ENCODE results near the gene RNU1-1. TPM values are rescaled to one million over a fixed set of nuclear protein-coding genes. Genes with fewer than 3 reads are reported as not detected.
"Not testable (repeated sequence)": the region's sequence is repeated elsewhere in the genome, so short reads cannot be mapped to it uniquely, and the experiment has no call there.

RNU1-1 gene
- total and polyA plus RNA-seq, 2 of the 8 experiments (the other 6 are each of a cell fraction or from before 2014, with no cell fraction given): 145 to 1,303 TPM

DNA sequence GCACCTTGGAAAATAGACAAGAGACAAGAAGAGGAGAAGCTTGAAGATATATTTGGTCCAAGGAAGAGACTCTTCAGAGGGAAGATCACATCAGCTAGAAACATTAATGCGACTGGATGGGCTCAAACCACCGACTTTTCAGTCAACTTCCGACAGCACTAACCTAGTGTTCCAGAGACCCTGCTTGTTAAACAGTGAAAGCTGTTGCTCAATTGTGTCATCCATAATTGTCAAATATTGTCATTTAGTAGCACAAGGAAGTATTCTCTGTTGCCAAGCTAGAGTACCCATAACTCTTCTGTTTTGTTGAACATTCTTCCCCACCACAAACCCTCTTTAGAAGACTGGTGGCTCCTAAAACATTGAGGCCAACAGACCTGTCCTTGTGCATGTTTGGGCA, 42.9 kb upstream of the RNU1-1 start:
- DNase-seq (ENCODE audit: low read depth in 1 of 2, low spot score in 2 of 2); H4K20me1 ChIP-seq (replicated peaks in 1 of 2; ENCODE audit: control insufficient read depth in 1 of 2, insufficient read depth in 2 of 2, low read length in 2 of 2); FAIRE-seq; H3K4ac ChIP-seq (replicated peaks; ENCODE audit: insufficient read length, low read depth, low read length); H3K4me3 ChIP-seq (ENCODE audit: extremely low read depth in 1 of 4, insufficient read depth in 2 of 4, low read depth in 3 of 4, low read length in 4 of 4); H3K9ac ChIP-seq (replicated peaks in 1 of 4; ENCODE audit: extremely low read depth in 1 of 4, low read depth in 3 of 4, low read length in 3 of 4); H4K91ac ChIP-seq (replicated peaks; ENCODE audit: insufficient read length, low read length); POLR2A ChIA-PET (ENCODE audit: partially characterized antibody); H4K5ac ChIP-seq (ENCODE audit: insufficient read length, low read depth, low read length); H2AK5ac ChIP-seq (ENCODE audit: low read depth, low read length); H3K4me1 ChIP-seq (replicated peaks in 1 of 4; ENCODE audit: control insufficient read depth in 3 of 4, insufficient read depth in 4 of 4, low read length in 3 of 4); H3K79me1 ChIP-seq (ENCODE audit: low read depth, low read length); H3K27me3 ChIP-seq (replicated peaks in 1 of 4; ENCODE audit: control insufficient read depth in 3 of 4, extremely low read depth in 1 of 4, insufficient read depth in 3 of 4, low read length in 3 of 4); H3K4me2 ChIP-seq (ENCODE audit: insufficient read depth in 1 of 2, low read depth in 2 of 2, low read length in 2 of 2); H3K23me2 ChIP-seq (ENCODE audit: low read depth, low read length); H3K79me2 ChIP-seq (ENCODE audit: control insufficient read depth in 1 of 2, insufficient read depth in 2 of 2, low read length in 2 of 2); H2BK120ac ChIP-seq (replicated peaks; ENCODE audit: low read depth, low read length); H3K23ac ChIP-seq (ENCODE audit: insufficient read length); H2BK5ac ChIP-seq (ENCODE audit: low read depth, low read length); H3K14ac ChIP-seq (ENCODE audit: insufficient read length); H3K36me3 ChIP-seq (ENCODE audit: control insufficient read depth in 2 of 4, insufficient read depth in 4 of 4, low read length in 3 of 4); CTCF ChIA-PET (ENCODE audit: partially characterized antibody); H2BK15ac ChIP-seq (ENCODE audit: low read length); H2BK12ac ChIP-seq (ENCODE audit: low read depth, low read length); H3K9me3 ChIP-seq (ENCODE audit: insufficient read depth in 2 of 2, low read depth in 1 of 2, low read length in 1 of 2); H3K56ac ChIP-seq (replicated peaks; ENCODE audit: insufficient read length, low read depth, low read length); H3K18ac ChIP-seq (ENCODE audit: extremely low read depth, low read length); H3K27ac ChIP-seq (ENCODE audit: low read depth, low read length); H4K8ac ChIP-seq (ENCODE audit: extremely low read depth, insufficient read depth, low read length); H2BK20ac ChIP-seq (ENCODE audit: low read length); H2AFZ ChIP-seq (ENCODE audit: low read length): not testable (repeated sequence)
- 93% methylated on average over 3 of the region's 3 CpGs; no CpG with 5 or more reads in 1 of the 2 experiments for WGBS, 2 experiments (ENCODE audit: extremely low coverage in 1 of 2, insufficient coverage in 1 of 2, insufficient read length in 1 of 2, insufficient replicate concordance in 2 of 2, low coverage in 1 of 2, low lambda C conversion rate in 2 of 2, missing lambda C conversion rate in 1 of 2)

GRCh38 chr1:16553244-16553643, 39.2 kb upstream of the RNU1-1 start:
- H3K4me3 ChIP-seq (ENCODE audit: extremely low read depth in 1 of 4, insufficient read depth in 2 of 4, low read depth in 3 of 4, low read length in 4 of 4); H3K23me2 ChIP-seq (ENCODE audit: low read depth, low read length); POLR2A ChIA-PET (ENCODE audit: partially characterized antibody); H3K9me3 ChIP-seq (ENCODE audit: insufficient read depth in 2 of 2, low read depth in 1 of 2, low read length in 1 of 2); H4K20me1 ChIP-seq (replicated peaks in 1 of 2; ENCODE audit: control insufficient read depth in 1 of 2, insufficient read depth in 2 of 2, low read length in 2 of 2); DNase-seq (ENCODE audit: low read depth in 1 of 2, low spot score in 2 of 2); CTCF ChIA-PET (ENCODE audit: partially characterized antibody); H3K9ac ChIP-seq (replicated peaks in 1 of 4; ENCODE audit: extremely low read depth in 1 of 4, low read depth in 3 of 4, low read length in 3 of 4); H3K36me3 ChIP-seq (ENCODE audit: control insufficient read depth in 2 of 4, insufficient read depth in 4 of 4, low read length in 3 of 4); H3K23ac ChIP-seq (ENCODE audit: insufficient read length); H2BK12ac ChIP-seq (ENCODE audit: low read depth, low read length); H3K4ac ChIP-seq (replicated peaks; ENCODE audit: insufficient read length, low read depth, low read length); H3K27me3 ChIP-seq (replicated peaks in 1 of 4; ENCODE audit: control insufficient read depth in 3 of 4, extremely low read depth in 1 of 4, insufficient read depth in 3 of 4, low read length in 3 of 4); H2BK15ac ChIP-seq (ENCODE audit: low read length); H4K8ac ChIP-seq (ENCODE audit: extremely low read depth, insufficient read depth, low read length); H3K27ac ChIP-seq (ENCODE audit: low read depth, low read length); H4K5ac ChIP-seq (ENCODE audit: insufficient read length, low read depth, low read length); H3K18ac ChIP-seq (ENCODE audit: extremely low read depth, low read length); H3K79me1 ChIP-seq (ENCODE audit: low read depth, low read length); FAIRE-seq; H3K4me1 ChIP-seq (replicated peaks in 1 of 4; ENCODE audit: control insufficient read depth in 3 of 4, insufficient read depth in 4 of 4, low read length in 3 of 4); H3K79me2 ChIP-seq (ENCODE audit: control insufficient read depth in 1 of 2, insufficient read depth in 2 of 2, low read length in 2 of 2); H2BK120ac ChIP-seq (replicated peaks; ENCODE audit: low read depth, low read length); H4K91ac ChIP-seq (replicated peaks; ENCODE audit: insufficient read length, low read length); H3K56ac ChIP-seq (replicated peaks; ENCODE audit: insufficient read length, low read depth, low read length); H2BK20ac ChIP-seq (ENCODE audit: low read length); H2BK5ac ChIP-seq (ENCODE audit: low read depth, low read length); H3K14ac ChIP-seq (ENCODE audit: insufficient read length); H2AFZ ChIP-seq (ENCODE audit: low read length); H2AK5ac ChIP-seq (ENCODE audit: low read depth, low read length); H3K4me2 ChIP-seq (ENCODE audit: insufficient read depth in 1 of 2, low read depth in 2 of 2, low read length in 2 of 2): not testable (repeated sequence)
- WGBS, 2 experiments (ENCODE audit: extremely low coverage in 1 of 2, insufficient coverage in 1 of 2, insufficient read length in 1 of 2, insufficient replicate concordance in 2 of 2, low coverage in 1 of 2, low lambda C conversion rate in 2 of 2, missing lambda C conversion rate in 1 of 2): 93% methylated on average over 8 of the region's 11 CpGs; no CpG with 5 or more reads in 1 of the 2 experiments

All from H1 (cell line).